Esophagus muscularis mucosa (tissue), 4 donors: ENCODE measurements around the gene PNPLA6.

ENCODE experiments used
- EP300 ChIP-seq: sonication (generic); formaldehyde crosslinking; IDR thresholded peaks from one replicate; pipeline ENCODE4 v1.6.1; 2017; ENCODE audit warnings: antibody characterized with exemption
- POLR2A ChIP-seq: fragments of 450-650 bp; IDR thresholded peaks from one replicate; pipeline ENCODE4 v1.6.1; 2017; ENCODE audit warnings: antibody characterized with exemption, moderate library complexity, mild to moderate bottlenecking, low read depth
- TF ChIP-seq, protein P1 (sequence below), 3 experiments: fragments of 200-600 bp in 2 of 3; fragments of 450-650 bp in 1 of 3; sonication (generic) in 2 of 3; IDR thresholded peaks; one replicate each; pipeline ENCODE4 v1.5.1; 2017 to 2019; ENCODE audit warnings: antibody characterized with exemption in 3 of 3, mild to moderate bottlenecking in 2 of 3, moderate library complexity in 1 of 3

DNA sequence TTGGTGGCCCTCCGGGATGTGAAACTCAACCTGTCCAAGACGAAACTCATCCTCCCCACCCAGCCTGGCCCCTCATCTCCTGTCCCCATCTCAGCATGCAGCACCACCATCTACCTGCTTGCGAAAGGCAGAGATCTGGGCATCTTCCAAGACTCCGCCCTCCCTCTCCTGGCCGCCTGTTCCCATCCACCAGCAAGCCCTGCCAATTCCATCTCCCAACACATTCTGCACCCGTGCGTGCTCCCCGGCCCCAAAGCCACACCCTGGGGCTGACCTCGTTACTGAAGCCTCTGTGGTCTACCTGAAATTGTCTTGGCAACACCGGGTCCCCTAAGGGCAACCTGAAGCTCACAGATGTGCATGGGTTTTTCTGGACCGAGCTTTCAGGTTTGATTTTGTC, 46.9 kb downstream of the PNPLA6 start:
- TF ChIP-seq, protein P1, sequence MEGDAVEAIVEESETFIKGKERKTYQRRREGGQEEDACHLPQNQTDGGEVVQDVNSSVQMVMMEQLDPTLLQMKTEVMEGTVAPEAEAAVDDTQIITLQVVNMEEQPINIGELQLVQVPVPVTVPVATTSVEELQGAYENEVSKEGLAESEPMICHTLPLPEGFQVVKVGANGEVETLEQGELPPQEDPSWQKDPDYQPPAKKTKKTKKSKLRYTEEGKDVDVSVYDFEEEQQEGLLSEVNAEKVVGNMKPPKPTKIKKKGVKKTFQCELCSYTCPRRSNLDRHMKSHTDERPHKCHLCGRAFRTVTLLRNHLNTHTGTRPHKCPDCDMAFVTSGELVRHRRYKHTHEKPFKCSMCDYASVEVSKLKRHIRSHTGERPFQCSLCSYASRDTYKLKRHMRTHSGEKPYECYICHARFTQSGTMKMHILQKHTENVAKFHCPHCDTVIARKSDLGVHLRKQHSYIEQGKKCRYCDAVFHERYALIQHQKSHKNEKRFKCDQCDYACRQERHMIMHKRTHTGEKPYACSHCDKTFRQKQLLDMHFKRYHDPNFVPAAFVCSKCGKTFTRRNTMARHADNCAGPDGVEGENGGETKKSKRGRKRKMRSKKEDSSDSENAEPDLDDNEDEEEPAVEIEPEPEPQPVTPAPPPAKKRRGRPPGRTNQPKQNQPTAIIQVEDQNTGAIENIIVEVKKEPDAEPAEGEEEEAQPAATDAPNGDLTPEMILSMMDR (IDR thresholded peaks at IDR 0.05) = no peak
- no peak for TF ChIP-seq POLR2A
- TF ChIP-seq EP300 = no peak
